ENCODE data around the gene MINDY1.

DNA sequence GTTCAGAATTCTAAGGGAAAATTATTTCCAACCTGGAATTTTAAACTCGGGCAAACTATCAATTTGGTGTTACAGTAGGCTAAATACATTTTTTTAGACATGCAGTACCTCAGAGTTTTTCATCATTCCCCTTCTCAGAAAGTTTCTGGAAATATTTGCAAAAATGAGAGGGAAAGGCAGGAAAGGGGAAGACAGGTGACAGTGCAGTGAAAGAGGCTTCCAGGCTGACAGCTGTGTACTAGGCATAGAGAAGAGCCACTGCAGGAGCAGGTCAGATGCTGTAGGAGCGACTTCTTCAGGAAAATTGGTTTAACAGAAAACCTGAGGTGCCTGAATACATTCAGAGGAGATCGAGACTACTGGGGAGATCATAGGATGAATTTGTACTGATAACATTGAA, 52.0 kb downstream of the MINDY1 start:
- TF ChIP-seq POLR2A (IDR thresholded peaks at IDR 0.05), result no peak
- TF ChIP-seq, protein P1, sequence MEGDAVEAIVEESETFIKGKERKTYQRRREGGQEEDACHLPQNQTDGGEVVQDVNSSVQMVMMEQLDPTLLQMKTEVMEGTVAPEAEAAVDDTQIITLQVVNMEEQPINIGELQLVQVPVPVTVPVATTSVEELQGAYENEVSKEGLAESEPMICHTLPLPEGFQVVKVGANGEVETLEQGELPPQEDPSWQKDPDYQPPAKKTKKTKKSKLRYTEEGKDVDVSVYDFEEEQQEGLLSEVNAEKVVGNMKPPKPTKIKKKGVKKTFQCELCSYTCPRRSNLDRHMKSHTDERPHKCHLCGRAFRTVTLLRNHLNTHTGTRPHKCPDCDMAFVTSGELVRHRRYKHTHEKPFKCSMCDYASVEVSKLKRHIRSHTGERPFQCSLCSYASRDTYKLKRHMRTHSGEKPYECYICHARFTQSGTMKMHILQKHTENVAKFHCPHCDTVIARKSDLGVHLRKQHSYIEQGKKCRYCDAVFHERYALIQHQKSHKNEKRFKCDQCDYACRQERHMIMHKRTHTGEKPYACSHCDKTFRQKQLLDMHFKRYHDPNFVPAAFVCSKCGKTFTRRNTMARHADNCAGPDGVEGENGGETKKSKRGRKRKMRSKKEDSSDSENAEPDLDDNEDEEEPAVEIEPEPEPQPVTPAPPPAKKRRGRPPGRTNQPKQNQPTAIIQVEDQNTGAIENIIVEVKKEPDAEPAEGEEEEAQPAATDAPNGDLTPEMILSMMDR (IDR thresholded peaks at IDR 0.05), result no peak

Data from adrenal gland (tissue), 5 donors.